HEK293 (cell line): ENCODE data around the gene GRIA1.

Experiments used
- CTCF ChIP-seq: fragments of 450-650 bp; formaldehyde crosslinking; IDR thresholded peaks from 2 replicates; pipeline ENCODE4 v1.5.1; 2016; ENCODE audit warnings: missing biosample characterization, missing genetic modification characterization
- REPIN1 ChIP-seq: fragments of 450-650 bp; formaldehyde crosslinking; IDR thresholded peaks from 2 replicates; pipeline ENCODE4 v1.5.1; 2017; ENCODE audit warnings: missing biosample characterization, missing genetic modification characterization, low read depth
- ZNF391 ChIP-seq: fragments of 450-650 bp; formaldehyde crosslinking; IDR thresholded peaks from 2 replicates; pipeline ENCODE4 v1.5.1; 2016; ENCODE audit warnings: low read depth, missing biosample characterization, missing genetic modification characterization, borderline replicate concordance
- ZNF449 ChIP-seq: fragments of 450-650 bp; formaldehyde crosslinking; IDR thresholded peaks from 2 replicates; pipeline ENCODE4 v1.5.1; 2017; ENCODE audit warnings: missing biosample characterization, mild to moderate bottlenecking, missing genetic modification characterization, moderate library complexity
- ZNF555 ChIP-seq: fragments of 450-650 bp; formaldehyde crosslinking; conservative IDR thresholded peaks from 2 replicates; pipeline ENCODE4 v1.5.1; 2017; ENCODE audit warnings: missing biosample characterization, mild to moderate bottlenecking, missing genetic modification characterization, inconsistent platforms
- ZNF704 ChIP-seq: fragments of 450-650 bp; formaldehyde crosslinking; IDR thresholded peaks from 2 replicates; pipeline ENCODE4 v1.5.1; 2016; ENCODE audit warnings: missing biosample characterization, missing genetic modification characterization
- ZNF792 ChIP-seq: fragments of 450-650 bp; formaldehyde crosslinking; IDR thresholded peaks from 2 replicates; pipeline ENCODE4 v1.5.1; 2016; ENCODE audit warnings: missing biosample characterization, missing genetic modification characterization

- TF ChIP-seq ZNF704 (tag by site-specific recombination) = no peak
- no peak for TF ChIP-seq REPIN1 (tag by site-specific recombination)
- TF ChIP-seq ZNF449 = no peak
- no peak for TF ChIP-seq ZNF792 (tag by site-specific recombination)
- no peak for TF ChIP-seq ZNF391
- no peak for TF ChIP-seq CTCF (tag by site-specific recombination)
- TF ChIP-seq ZNF555 (tag by site-specific recombination) = no peak
These were observed 13.7 kb upstream of the GRIA1 start for GRCh38 chr5:153476767-153477166.
